H1 (cell line): Measurements from ENCODE around the gene MAGI2. TPM values are rescaled to one million over a fixed set of nuclear protein-coding genes. Genes with fewer than 3 reads are reported as not detected.

Experiments used
- CTCF ChIA-PET: fragments of 300-600 bp; sonication (Branson Sonifier 250); formaldehyde crosslinking; loops from one replicate; lab custom pipeline; 2021; ENCODE audit not compliant: partially characterized antibody; lab: Charles Lee
- POLR2A ChIA-PET: fragments of 300-600 bp; sonication (Branson Sonifier 250); formaldehyde crosslinking; loops from one replicate; lab custom pipeline; 2021; ENCODE audit warnings: inconsistent platforms; ENCODE audit not compliant: partially characterized antibody; lab: Charles Lee
- DNase-seq, 2 experiments: peaks; one replicate each; pipeline versions ENCODE4 v3.0.0 to v3.0.0-alpha.2; 2010 to 2022; ENCODE audit warnings: low spot score in 2 of 2, low read depth in 1 of 2, mixed read lengths in 1 of 2
- FAIRE-seq: peaks from 2 replicates; lab custom pipeline; 2011; peaks lifted over from hg19 to GRCh38; lab: Jason Lieb, UNC
- H2AFZ ChIP-seq: 2 replicates; pipeline ENCODE4 v1.8.1; 2012; ENCODE audit warnings: low read length, inconsistent platforms
- H2AK5ac ChIP-seq: 2 replicates; pipeline ENCODE4 v1.6.1; 2013; ENCODE audit warnings: low read depth, low read length
- H2BK120ac ChIP-seq: replicated peaks from 2 replicates; pipeline ENCODE3; 2013; ENCODE audit warnings: low read depth, low read length, inconsistent platforms
- H2BK12ac ChIP-seq: 2 replicates; pipeline ENCODE4 v1.6.1; 2013; ENCODE audit warnings: low read depth, low read length
- H2BK15ac ChIP-seq: 2 replicates; pipeline ENCODE4 v1.6.1; 2013; ENCODE audit warnings: low read length
- H2BK20ac ChIP-seq: 2 replicates; pipeline ENCODE4 v1.6.1; 2013; ENCODE audit warnings: low read length
- H2BK5ac ChIP-seq: 2 replicates; pipeline ENCODE4 v1.6.1; 2013; ENCODE audit warnings: low read depth, low read length
- H3K14ac ChIP-seq: 2 replicates; pipeline ENCODE4 v1.6.1; 2013; ENCODE audit warnings: inconsistent platforms; ENCODE audit not compliant: insufficient read length
- H3K18ac ChIP-seq: 2 replicates; pipeline ENCODE4 v1.6.1; 2013; ENCODE audit warnings: low read length; ENCODE audit errors: extremely low read depth
- H3K23ac ChIP-seq: 2 replicates; pipeline ENCODE4 v1.6.1; 2013; ENCODE audit warnings: inconsistent platforms; ENCODE audit not compliant: insufficient read length
- H3K23me2 ChIP-seq: 2 replicates; pipeline ENCODE4 v1.6.1; 2013; ENCODE audit warnings: low read depth, low read length
- H3K27ac ChIP-seq: 2 replicates; pipeline ENCODE4 v1.6.1; 2011; ENCODE audit warnings: low read depth, low read length, inconsistent platforms
- H3K27me3 ChIP-seq, 4 experiments: replicated peaks in 1 of 4; 1 replicate in 1 of 4; 2 replicates in 3 of 4; pipeline versions ENCODE4 v1.6.1 to v1.8.1; 2011 to 2013; ENCODE audit warnings: low read length in 3 of 4, mild to moderate bottlenecking in 3 of 4, inconsistent platforms in 2 of 4, mixed read lengths in 2 of 4, moderate library complexity in 1 of 4; ENCODE audit not compliant: control insufficient read depth in 3 of 4, insufficient read depth in 3 of 4; ENCODE audit errors: extremely low read depth in 1 of 4
- H3K36me3 ChIP-seq, 4 experiments: 2 replicates each; pipeline versions ENCODE4 v1.6.1 to v1.8.1; 2011 to 2013; ENCODE audit warnings: mild to moderate bottlenecking in 4 of 4, low read length in 3 of 4, moderate library complexity in 2 of 4, control low read depth in 1 of 4, inconsistent platforms in 1 of 4; ENCODE audit not compliant: insufficient read depth in 4 of 4, control insufficient read depth in 2 of 4
- H3K4ac ChIP-seq: replicated peaks from 2 replicates; pipeline ENCODE3; 2013; ENCODE audit warnings: low read length, low read depth, mixed read lengths, inconsistent platforms; ENCODE audit not compliant: insufficient read length
- H3K4me1 ChIP-seq, 4 experiments: replicated peaks in 1 of 4; 1 replicate in 1 of 4; 2 replicates in 3 of 4; pipeline versions ENCODE4 v1.6.1 to v1.8.1; 2011 to 2013; ENCODE audit warnings: low read length in 3 of 4, inconsistent platforms in 2 of 4, mixed read lengths in 1 of 4; ENCODE audit not compliant: insufficient read depth in 4 of 4, control insufficient read depth in 3 of 4
- H3K4me2 ChIP-seq, 2 experiments: 2 replicates each; pipeline versions ENCODE4 v1.6.1 to v1.8.1; 2011 to 2013; ENCODE audit warnings: low read depth in 2 of 2, low read length in 2 of 2, control low read depth in 1 of 2, inconsistent platforms in 1 of 2, mild to moderate bottlenecking in 1 of 2; ENCODE audit not compliant: insufficient read depth in 1 of 2
- H3K4me3 ChIP-seq, 4 experiments: fragments of 200-600, 300-600 bp in 1 of 4; sonication (generic), shearing (Covaris generic), sonication (Bioruptor Twin) in 1 of 4; 2 replicates each; pipeline versions ENCODE4 v1.5.1 to v1.8.1; 2011 to 2016; ENCODE audit warnings: low read length in 4 of 4, low read depth in 3 of 4, control low read depth in 2 of 4, inconsistent platforms in 2 of 4, mild to moderate bottlenecking in 2 of 4, mixed read lengths in 1 of 4, moderate library complexity in 1 of 4; ENCODE audit not compliant: insufficient read depth in 2 of 4; ENCODE audit errors: extremely low read depth in 1 of 4
- H3K56ac ChIP-seq: replicated peaks from 2 replicates; pipeline ENCODE3; 2013; ENCODE audit warnings: low read depth, mild to moderate bottlenecking, mixed read lengths, low read length, inconsistent platforms; ENCODE audit not compliant: insufficient read length
- H3K79me1 ChIP-seq: 2 replicates; pipeline ENCODE4 v1.6.1; 2013; ENCODE audit warnings: low read depth, low read length, control low read depth
- H3K79me2 ChIP-seq, 2 experiments: 2 replicates each; pipeline versions ENCODE4 v1.6.1 to v1.8.1; 2012 to 2013; ENCODE audit warnings: low read length in 2 of 2, mild to moderate bottlenecking in 2 of 2, inconsistent platforms in 1 of 2; ENCODE audit not compliant: insufficient read depth in 2 of 2, control insufficient read depth in 1 of 2
- H3K9ac ChIP-seq, 4 experiments: replicated peaks in 1 of 4; 1 replicate in 1 of 4; 2 replicates in 3 of 4; pipeline versions ENCODE4 v1.6.1 to v1.8.1; 2011 to 2013; ENCODE audit warnings: low read depth in 3 of 4, low read length in 3 of 4, control low read depth in 2 of 4, mild to moderate bottlenecking in 2 of 4, moderate library complexity in 2 of 4, inconsistent platforms in 1 of 4; ENCODE audit errors: extremely low read depth in 1 of 4
- H3K9me3 ChIP-seq, 2 experiments: 2 replicates each; pipeline versions ENCODE4 v1.6.1 to v1.8.1; 2012 to 2013; ENCODE audit warnings: mild to moderate bottlenecking in 2 of 2, moderate library complexity in 2 of 2, control low read depth in 1 of 2, inconsistent platforms in 1 of 2, low read depth in 1 of 2, low read length in 1 of 2, mixed read lengths in 1 of 2; ENCODE audit not compliant: insufficient read depth in 2 of 2
- H4K20me1 ChIP-seq, 2 experiments: replicated peaks in 1 of 2; 2 replicates each; pipeline versions ENCODE3 to v1.8.1; 2011 to 2013; ENCODE audit warnings: inconsistent platforms in 2 of 2, low read length in 2 of 2, mild to moderate bottlenecking in 1 of 2; ENCODE audit not compliant: insufficient read depth in 2 of 2, control insufficient read depth in 1 of 2
- H4K5ac ChIP-seq: 2 replicates; pipeline ENCODE4 v1.6.1; 2013; ENCODE audit warnings: low read length, low read depth, mixed read lengths, inconsistent platforms; ENCODE audit not compliant: insufficient read length
- H4K8ac ChIP-seq: 2 replicates; pipeline ENCODE4 v1.8.0; 2013; ENCODE audit warnings: mild to moderate bottlenecking, moderate library complexity, low read length, inconsistent platforms; ENCODE audit not compliant: insufficient read depth; ENCODE audit errors: extremely low read depth
- H4K91ac ChIP-seq: replicated peaks from 2 replicates; pipeline ENCODE3; 2013; ENCODE audit warnings: low read length, mixed read lengths, inconsistent platforms; ENCODE audit not compliant: insufficient read length
- EZH2 ChIP-seq: fragments of 200-600 bp; sonication (generic); IDR thresholded peaks from 2 replicates; pipeline ENCODE4 v1.7.1; 2012; ENCODE audit warnings: low read depth, mild to moderate bottlenecking, moderate library complexity, low read length, inconsistent platforms; ENCODE audit not compliant: severe bottlenecking
- JUN ChIP-seq: IDR thresholded peaks from 2 replicates; pipeline ENCODE4 v1.6.1; 2011; ENCODE audit warnings: low read depth, mild to moderate bottlenecking, improper control_type of control experiment, low read length
- KDM1A ChIP-seq: fragments of 200-600, 300-600 bp; sonication (generic); IDR thresholded peaks from 2 replicates; pipeline ENCODE4 v1.7.1; 2016; ENCODE audit warnings: mild to moderate bottlenecking, low read length, borderline replicate concordance
- RAD21 ChIP-seq, 2 experiments: IDR thresholded peaks in 1 of 2; conservative IDR thresholded peaks in 1 of 2; 2 replicates each; pipeline ENCODE4 v1.6.1; 2011; ENCODE audit warnings: low read depth in 2 of 2, low read length in 2 of 2, improper control_type of control experiment in 1 of 2, inconsistent platforms in 1 of 2, mild to moderate bottlenecking in 1 of 2, moderate library complexity in 1 of 2
- RBBP5 ChIP-seq: IDR thresholded peaks from 2 replicates; pipeline ENCODE4 v1.7.1; 2012; ENCODE audit warnings: low read depth, mild to moderate bottlenecking, inconsistent platforms, low read length, moderate library complexity, borderline replicate concordance
- SRF ChIP-seq: IDR thresholded peaks from 2 replicates; pipeline ENCODE4 v1.6.1; 2011; ENCODE audit warnings: mild to moderate bottlenecking, low read depth, low read length, moderate library complexity
- SUZ12 ChIP-seq: fragments of 200-600 bp; sonication (generic); IDR thresholded peaks from 2 replicates; pipeline ENCODE4 v1.6.1; 2012; ENCODE audit warnings: mild to moderate bottlenecking, inconsistent platforms, low read length, moderate library complexity, mixed read lengths
- TAF1 ChIP-seq: IDR thresholded peaks from 2 replicates; pipeline ENCODE4 v1.6.1; 2011; ENCODE audit warnings: mild to moderate bottlenecking, low read depth, low read length
- YY1 ChIP-seq: IDR thresholded peaks from 2 replicates; pipeline ENCODE4 v1.6.1; 2011; ENCODE audit warnings: low read depth, mild to moderate bottlenecking, low read length
- WGBS, 2 experiments: shearing (Covaris generic) in 1 of 2; methylation state at CpG; one replicate each; pipeline versions ENCODE4 v1.1.6 to v1.1.7; 2013 to 2015; ENCODE audit warnings: low lambda C conversion rate in 2 of 2, mixed read lengths in 2 of 2, inconsistent platforms in 1 of 2, low coverage in 1 of 2, missing lambda C conversion rate in 1 of 2; ENCODE audit not compliant: insufficient replicate concordance in 2 of 2, insufficient coverage in 1 of 2, insufficient read length in 1 of 2; ENCODE audit errors: extremely low coverage in 1 of 2, missing lambda C conversion rate in 1 of 2; 5-methylcytosine and 5-hydroxymethylcytosine counted together
- polyA plus RNA-seq, 7 experiments: library from polyadenylated mRNA; depleted of rRNA in 3 of 7; stranded (reverse) in 5 of 7; unstranded in 2 of 7; fragments of >200 nt in 5 of 7; fragments of 200-250 nt in 2 of 7; gene quantifications; 1 replicate in 5 of 7; 2 replicates in 1 of 7; 4 replicates in 1 of 7; pipeline versions ENCODE4 v1.2.1 to v1.2.3, GENCODE V29; 2011 to 2013; ENCODE audit warnings: missing spikeins in 2 of 7, mixed read lengths in 2 of 7
- total RNA-seq: library from RNA; stranded (reverse); fragmentation: NEBNext Ultra II Directional; extraction: Animal tissue kit (Norgen Biotek cat#: 25700); gene quantifications from 2 replicates; pipeline ENCODE4 v1.2.1, GENCODE V29; 2021

Gene MAGI2
- total and polyA plus RNA-seq, 2 of the 8 experiments (the other 6 are each of a cell fraction or from before 2014, with no cell fraction given): 6.0 to 27.3 TPM

DNA sequence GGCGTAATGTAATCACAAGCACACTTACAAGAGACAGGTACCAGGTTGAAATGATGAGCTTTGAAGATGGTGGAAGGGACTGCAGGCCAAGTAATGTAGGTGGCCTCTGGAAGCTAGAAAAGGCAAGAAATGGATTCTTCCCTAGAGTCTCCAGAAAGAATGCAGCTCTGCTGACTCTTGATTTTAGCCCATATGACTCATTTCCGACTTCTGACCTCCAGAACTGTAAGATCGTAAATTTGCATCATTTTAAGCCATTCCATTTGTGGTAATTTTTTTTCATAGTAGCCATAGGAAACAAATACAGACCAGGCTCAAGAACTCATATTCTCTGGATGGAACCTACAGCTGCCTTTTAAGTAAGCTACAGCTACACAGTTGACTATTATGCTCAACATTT lies 315.5 kb downstream of the MAGI2 start:
- Histone ChIP-seq H3K4ac (no peak overlapping the region), H3K79me2 (no peaks in the 10 kb centered on the region), H4K20me1 (no peaks in the 10 kb centered on the region), H2AFZ (no peak overlapping the region)
- TF ChIP-seq KDM1A: no peak
- TF ChIP-seq RAD21 (IDR thresholded peaks at IDR 0.05 in 1 of 2, conservative IDR thresholded peaks at IDR 0.05 in 1 of 2; ENCODE audit: low read depth in 2 of 2, low read length in 2 of 2): no peak
- TF ChIP-seq EZH2: no peak
- no peak for TF ChIP-seq SUZ12
- TF ChIP-seq RBBP5: no peak
- TF ChIP-seq YY1: no peak
- no peak for TF ChIP-seq TAF1
- TF ChIP-seq JUN: no peak
- TF ChIP-seq SRF: no peak
- TF ChIP-seq, all 59 proteins: peak for 0
- H3K79me1 ChIP-seq: no peaks in the 10 kb centered on the region
- H4K8ac ChIP-seq: no peak overlapping the region
- ChIA-PET CTCF (no interaction called here), POLR2A (no interaction called here)
- 97% methylated on average over 3 of the region's 3 CpGs; no CpG with 5 or more reads in 1 of the 2 experiments for WGBS, 2 experiments
- H2BK15ac ChIP-seq: no peak overlapping the region
- H3K36me3 ChIP-seq: no peaks in the 10 kb centered on the region
- H3K4me2 ChIP-seq: no peak overlapping the region
- no peak overlapping the region for H3K14ac ChIP-seq
- H4K5ac ChIP-seq: no peak overlapping the region
- no peak overlapping the region for H4K91ac ChIP-seq
- no peak overlapping the region for H3K23ac ChIP-seq
- no peak overlapping the region for H2AK5ac ChIP-seq
- no peaks in the 10 kb centered on the region for H3K27me3 ChIP-seq
- FAIRE-seq: no peak
- no peak overlapping the region for H3K56ac ChIP-seq
- H2BK12ac ChIP-seq: no peak overlapping the region
- H2BK20ac ChIP-seq: no peak overlapping the region
- DNase-seq: no peak
- no peak overlapping the region for H3K4me3 ChIP-seq
- no peak overlapping the region for H2BK120ac ChIP-seq
- H3K27ac ChIP-seq: no peak overlapping the region
- no peaks in the 10 kb centered on the region for H3K23me2 ChIP-seq
- no peak overlapping the region for H2BK5ac ChIP-seq
- H3K18ac ChIP-seq: no peak overlapping the region
- no peak overlapping the region for H3K9ac ChIP-seq
- no peaks in the 10 kb centered on the region for H3K4me1 ChIP-seq
- no peaks in the 10 kb centered on the region for H3K9me3 ChIP-seq
